GM12891 (cell line): Measurements from ENCODE around the gene PPP6R1.

Source experiments
- PAX5 ChIP-seq: IDR thresholded peaks from 2 replicates; pipeline ENCODE4 v1.6.1; 2011; ENCODE audit warnings: low read length, moderate library complexity, mild to moderate bottlenecking; ENCODE audit not compliant: insufficient read depth, severe bottlenecking
- POLR2A ChIP-seq: IDR thresholded peaks from 2 replicates; pipeline ENCODE4 v1.6.1; 2011; ENCODE audit warnings: low read depth, low read length, control low read depth
- POLR2AphosphoS5 ChIP-seq: IDR thresholded peaks from 2 replicates; pipeline ENCODE4 v1.6.1; 2011; ENCODE audit warnings: low read depth, low read length, control low read depth
- POU2F2 ChIP-seq: IDR thresholded peaks from 2 replicates; pipeline ENCODE4 v1.6.1; 2011; ENCODE audit warnings: low read depth, mild to moderate bottlenecking, control low read depth, low read length, moderate library complexity
- SPI1 ChIP-seq: IDR thresholded peaks from 2 replicates; pipeline ENCODE4 v1.6.1; 2011; ENCODE audit warnings: low read depth, low read length, control low read depth
- TAF1 ChIP-seq: IDR thresholded peaks from 2 replicates; pipeline ENCODE4 v1.6.1; 2011; ENCODE audit warnings: low read depth, low read length, control low read depth

DNA sequence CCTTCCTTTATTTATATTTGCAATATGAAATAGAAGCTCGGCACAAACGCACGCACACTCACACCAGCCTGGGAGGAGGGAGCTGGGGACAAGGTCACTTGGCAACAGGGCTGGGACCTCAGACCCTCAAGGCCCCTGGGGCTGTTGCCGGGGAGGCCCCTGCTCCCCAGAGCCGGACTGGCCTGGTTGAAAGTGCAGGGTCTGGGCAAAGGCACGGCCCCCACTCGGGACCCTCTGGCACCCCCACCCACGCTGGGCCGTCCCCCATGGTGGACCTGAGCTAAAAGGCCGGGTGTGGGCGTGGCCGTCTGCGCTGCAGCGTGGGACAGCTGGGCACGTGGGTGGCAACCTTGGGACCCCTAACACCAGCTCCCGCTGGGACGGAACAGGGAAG, 29.0 kb downstream of the PPP6R1 start:
- TF ChIP-seq POLR2A (no peak), POU2F2 (no peak), POLR2AphosphoS5 (no peak), TAF1 (no peak), PAX5 (no peak), SPI1 (no peak)
